HG03095 (cell line): Measurements from ENCODE around the gene SPPL2C.

Experiments used
- ATAC-seq: cut with Tn5 transposase; IDR thresholded peaks from one replicate; pipeline ENCODE4 v1.9.1; 2021; ENCODE audit warnings: moderate library complexity; ENCODE audit not compliant: unreplicated experiment

SPPL2C gene

DNA sequence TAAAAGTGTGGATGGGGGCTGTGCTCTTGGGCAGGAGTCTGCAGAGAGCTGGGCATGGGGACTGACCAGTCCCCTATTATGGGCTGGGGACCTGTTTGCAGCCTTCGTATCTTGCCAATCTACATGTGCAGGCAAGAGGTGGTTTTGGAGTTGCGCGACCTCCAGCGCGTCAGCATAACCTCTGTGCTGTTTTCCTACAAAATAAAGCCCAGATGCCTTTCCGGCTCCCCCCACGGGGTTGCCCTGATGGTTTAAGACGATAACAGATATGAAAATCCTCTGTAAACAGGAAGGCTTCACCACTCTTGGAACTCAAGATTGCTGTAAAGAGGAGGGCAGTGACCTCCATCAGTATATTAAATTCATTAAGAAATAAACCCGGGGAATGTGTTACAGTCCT lies 16.5 kb upstream of the SPPL2C start:
- ATAC-seq = no peak

- ATAC-seq = no peak
Measured at GRCh38 chr17:45828582-45829133, 16.0 kb upstream of the SPPL2C start.

- no peak for ATAC-seq
Measured at GRCh38 chr17:45833920-45834319, 10.8 kb upstream of the SPPL2C start.

- no peak for ATAC-seq
Measured at GRCh38 chr17:45834471-45835396, 9.9 kb upstream of the SPPL2C start.

DNA sequence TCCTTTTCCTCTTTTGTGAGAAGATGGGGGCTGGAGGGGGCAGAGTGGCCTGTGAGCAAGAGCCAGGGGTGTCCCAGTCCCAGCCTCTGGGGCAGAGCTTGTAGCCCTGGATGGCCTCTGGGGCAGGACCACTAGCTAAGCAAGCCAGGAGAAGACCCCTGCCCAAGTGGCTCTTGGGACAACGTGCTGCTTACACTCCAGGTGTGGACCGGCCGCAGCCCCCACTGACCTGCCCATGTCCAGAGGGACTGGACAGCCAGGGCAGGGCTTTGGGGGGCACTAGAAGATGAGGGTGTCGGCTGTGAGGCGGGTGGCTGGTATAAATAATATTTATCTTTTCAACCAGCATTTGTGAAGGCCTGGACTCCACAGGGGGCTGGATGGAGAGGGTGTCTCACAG lies 9.2 kb upstream of the SPPL2C start:
- ATAC-seq = no peak

- ATAC-seq = no peak
Measured at GRCh38 chr17:45836047-45837044, 8.3 kb upstream of the SPPL2C start.

DNA sequence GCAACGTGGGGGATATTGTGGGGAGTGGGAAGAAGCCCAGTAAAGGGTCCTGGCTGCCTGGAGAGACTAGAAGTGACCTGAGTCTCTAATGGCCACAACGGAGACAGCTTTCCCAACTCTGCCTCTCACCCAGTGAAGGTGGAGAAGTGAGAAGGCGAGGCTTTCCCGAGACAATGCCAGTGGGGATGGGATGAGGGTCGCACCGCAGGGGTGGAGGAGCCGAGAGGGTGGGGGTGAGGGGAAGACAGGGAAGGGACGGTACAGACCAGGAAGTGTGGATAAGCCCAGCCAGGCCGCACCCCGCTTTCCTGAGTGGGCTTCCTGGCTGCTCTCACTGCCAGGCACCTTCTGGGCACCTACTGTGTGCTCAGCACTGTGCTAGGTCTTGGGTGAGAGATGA lies 7.5 kb upstream of the SPPL2C start:
- no peak for ATAC-seq

DNA sequence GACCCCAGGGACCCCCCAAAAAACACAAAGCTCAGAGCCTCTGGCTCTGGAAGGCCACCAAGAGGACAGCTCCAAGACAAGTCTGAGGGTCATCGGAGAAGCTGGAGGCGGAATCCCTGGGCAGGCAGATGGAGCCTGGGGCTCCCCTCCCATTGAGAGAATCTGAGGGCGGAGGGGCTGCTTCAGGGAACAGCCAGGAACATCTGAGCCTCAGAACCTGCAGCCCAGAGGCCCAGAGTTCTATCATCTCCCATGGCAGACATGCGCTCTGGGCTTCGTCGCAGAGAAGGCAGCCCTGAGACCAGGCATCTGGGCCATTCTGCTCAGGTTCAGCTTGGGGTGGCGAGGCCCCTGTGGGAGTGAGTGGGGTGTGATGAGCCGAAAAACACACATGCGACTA lies 7.1 kb upstream of the SPPL2C start:
- ATAC-seq = no peak

GRCh38 chr17:45838751-45839295 lies 5.9 kb upstream of the SPPL2C start:
- no peak for ATAC-seq

- no peak for ATAC-seq
Measured at GRCh38 chr17:45839442-45839841, 5.2 kb upstream of the SPPL2C start.

GRCh38 chr17:45841186-45841585 lies 3.5 kb upstream of the SPPL2C start:
- no peak for ATAC-seq

DNA sequence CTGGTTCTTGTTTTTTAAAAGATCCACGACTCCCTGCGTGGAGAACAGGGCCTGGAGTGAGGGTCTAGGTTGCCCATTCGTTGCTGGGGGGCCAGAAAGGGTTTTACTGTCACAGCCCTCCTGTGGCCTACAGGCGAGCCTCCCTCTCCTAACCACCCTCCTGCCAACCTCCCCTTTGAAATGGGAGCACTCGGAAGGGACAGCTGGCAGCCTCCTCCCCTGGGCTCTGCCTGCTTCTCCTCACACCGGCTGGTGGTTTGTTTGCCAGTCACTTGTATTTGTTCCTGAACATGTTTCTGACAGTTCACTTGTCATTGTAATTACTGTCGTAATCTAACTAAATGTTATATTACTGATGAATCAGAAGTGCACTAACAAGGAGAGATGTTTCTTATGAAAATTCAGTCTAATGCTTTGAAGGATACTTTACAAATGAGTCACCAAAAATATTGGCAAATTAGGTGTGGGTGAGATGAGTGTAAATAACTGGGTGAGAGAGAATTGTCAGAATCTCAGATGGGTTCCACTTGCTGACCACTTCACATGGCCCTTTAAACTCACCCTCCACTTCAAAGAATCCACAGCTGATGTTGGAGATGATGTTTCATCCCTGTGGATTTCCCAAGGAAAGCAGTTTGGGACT lies 2.7 kb upstream of the SPPL2C start:
- no peak for ATAC-seq

DNA sequence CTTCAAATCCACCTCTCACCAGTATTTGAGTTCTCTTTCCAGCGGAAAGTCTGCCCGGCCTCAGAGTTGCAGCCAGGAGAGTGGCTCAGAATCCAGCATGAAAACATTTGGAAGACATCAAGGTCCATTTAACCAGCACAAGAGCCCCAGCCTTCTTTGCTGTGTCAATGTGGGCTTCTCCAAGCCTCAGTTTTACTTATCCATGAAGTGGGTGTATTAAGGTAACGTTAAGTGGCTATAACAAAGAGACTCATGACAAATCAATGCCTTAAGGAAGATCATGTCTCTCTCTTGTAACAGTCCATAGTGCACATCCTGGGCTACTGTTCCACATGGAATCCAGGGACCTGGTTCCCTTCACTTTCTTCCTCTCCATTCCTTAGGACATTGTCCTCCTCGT lies 959 bp upstream of the SPPL2C start:
- ATAC-seq = no peak

DNA sequence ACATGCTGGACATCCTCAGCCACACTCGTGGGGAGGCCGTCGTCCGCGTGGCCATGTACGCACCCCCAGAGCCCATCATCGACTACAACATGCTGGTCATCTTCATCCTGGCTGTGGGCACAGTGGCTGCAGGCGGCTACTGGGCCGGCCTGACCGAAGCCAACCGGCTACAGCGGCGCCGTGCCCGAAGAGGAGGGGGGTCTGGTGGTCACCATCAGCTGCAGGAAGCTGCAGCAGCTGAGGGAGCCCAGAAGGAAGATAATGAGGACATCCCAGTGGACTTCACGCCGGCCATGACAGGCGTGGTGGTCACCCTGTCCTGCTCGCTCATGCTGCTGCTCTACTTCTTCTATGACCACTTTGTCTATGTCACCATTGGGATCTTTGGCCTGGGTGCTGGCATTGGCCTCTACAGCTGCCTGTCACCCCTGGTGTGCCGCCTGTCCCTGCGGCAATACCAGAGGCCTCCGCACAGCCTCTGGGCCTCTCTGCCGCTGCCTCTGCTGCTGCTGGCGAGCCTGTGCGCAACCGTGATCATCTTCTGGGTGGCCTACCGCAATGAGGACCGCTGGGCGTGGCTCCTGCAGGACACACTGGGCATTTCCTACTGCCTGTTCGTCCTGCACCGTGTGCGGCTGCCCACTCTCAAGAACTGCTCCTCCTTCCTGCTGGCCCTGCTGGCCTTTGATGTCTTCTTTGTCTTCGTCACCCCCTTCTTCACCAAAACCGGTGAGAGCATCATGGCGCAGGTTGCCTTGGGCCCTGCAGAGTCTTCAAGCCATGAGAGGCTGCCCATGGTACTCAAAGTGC lies 900 bp downstream of the SPPL2C start:
- no peak for ATAC-seq

GRCh38 chr17:45846223-45846622 lies 1.5 kb downstream of the SPPL2C start:
- ATAC-seq = no peak

GRCh38 chr17:45846646-45847045 lies 2.0 kb downstream of the SPPL2C start:
- ATAC-seq = no peak

DNA sequence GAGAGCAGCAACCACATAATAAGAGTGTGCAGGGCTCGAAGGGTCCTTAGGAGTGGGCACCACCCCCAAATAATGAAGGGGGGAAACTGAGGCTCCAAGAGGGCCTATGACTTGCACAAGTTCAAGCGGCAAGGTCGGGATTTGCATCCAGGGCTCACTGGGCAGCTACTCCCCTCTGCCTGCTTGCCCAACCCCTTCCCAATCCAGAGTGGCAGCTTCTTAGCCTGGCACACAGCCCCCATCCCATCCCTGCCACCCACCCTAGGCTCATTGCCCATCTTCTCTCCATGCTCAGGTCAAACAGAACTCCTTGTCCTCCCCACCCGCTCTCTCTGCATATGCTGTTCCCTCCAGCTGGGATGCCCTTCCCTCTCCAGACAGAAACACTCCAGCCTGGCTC lies 2.4 kb downstream of the SPPL2C start:
- no peak for ATAC-seq

GRCh38 chr17:45847747-45848146 lies 3.1 kb downstream of the SPPL2C start:
- ATAC-seq = no peak

DNA sequence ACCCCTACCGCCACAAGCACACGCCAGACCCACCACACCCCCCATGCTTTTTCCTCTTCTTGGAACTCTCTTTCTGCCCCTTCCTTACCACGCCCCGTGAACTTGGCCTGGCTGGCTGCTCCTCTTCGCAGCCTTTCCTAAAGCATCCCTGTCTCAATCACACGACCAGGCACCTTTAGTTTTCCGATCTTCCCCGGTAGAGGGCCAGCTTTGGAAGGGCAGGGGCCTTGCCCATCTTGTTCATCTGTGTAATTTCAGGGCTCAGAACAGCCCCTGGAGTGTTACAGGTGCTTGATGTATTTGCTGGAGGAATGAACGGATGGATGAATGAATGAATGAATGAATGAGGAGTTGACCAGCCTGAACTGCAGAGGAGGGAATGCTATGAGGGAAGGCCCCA lies 3.7 kb downstream of the SPPL2C start:
- ATAC-seq = no peak
